Cardiac muscle cell (in vitro differentiated cells and primary cell): ENCODE measurements around the gene ADAM12. TPM values are rescaled to one million over a fixed set of nuclear protein-coding genes. Genes with fewer than 3 reads are reported as not detected.
A peak's percentile ranks its signal among the peaks of the same experiment; 100 is the strongest.

ENCODE experiments used
- DNase-seq, 2 donors: peaks; one replicate each; pipeline versions ENCODE4 v3.0.0 to v3.0.0-alpha.2; 2010 to 2017; ENCODE audit warnings: low read depth in 1 of 2, low spot score in 1 of 2
- H3K27ac ChIP-seq: fragments of 200-600 bp; sonication (generic); 2 replicates; pipeline ENCODE4 v1.5.1; 2016
- H3K27me3 ChIP-seq: fragments of 200-600 bp; sonication (generic); 2 replicates; pipeline ENCODE4 v1.6.0; 2016; ENCODE audit warnings: control low read depth
- H3K36me3 ChIP-seq: fragments of 200-600 bp; sonication (generic); 2 replicates; pipeline ENCODE4 v1.5.1; 2016; ENCODE audit warnings: control low read depth
- H3K4me1 ChIP-seq: fragments of 200-600 bp; sonication (generic); 2 replicates; pipeline ENCODE4 v1.8.1; 2017; ENCODE audit warnings: low read depth, mild to moderate bottlenecking, mixed run types
- H3K4me3 ChIP-seq: fragments of 200-600 bp; sonication (generic); 2 replicates; pipeline ENCODE4 v1.5.1; 2016; ENCODE audit warnings: mild to moderate bottlenecking
- H3K9me3 ChIP-seq: fragments of 200-600 bp; sonication (generic); 2 replicates; pipeline ENCODE4 v1.5.1; 2017; ENCODE audit warnings: low read depth, mild to moderate bottlenecking, control low read depth
- polyA plus RNA-seq: library from polyadenylated mRNA; unstranded; fragments of >200 nt; fragmentation: Nextera tagmentation; extraction: Ambion mirVana; gene quantifications from 2 replicates; pipeline ENCODE4 v1.2.1, GENCODE V29; 2016
- total RNA-seq: library from RNA; depleted of rRNA; stranded (reverse); fragments of >200 nt; gene quantifications from 2 replicates; pipeline ENCODE4 v1.2.3, GENCODE V29; 2016
- TF ChIP-seq, protein P1 (sequence below): IDR thresholded peaks from 2 replicates; pipeline ENCODE4 v1.5.1; 2012; ENCODE audit warnings: low read depth, mild to moderate bottlenecking, low read length

ADAM12 gene
- total and polyA plus RNA-seq, 2 experiments from 2014 or later, result 0.18 to 1.1 TPM

- H3K4me3 ChIP-seq, result no peak overlapping the region
- H3K27me3 ChIP-seq, result no peaks in the 10 kb centered on the region
- no peaks in the 10 kb centered on the region for H3K9me3 ChIP-seq
- no peaks in the 10 kb centered on the region for H3K4me1 ChIP-seq
- no peak for DNase-seq
- no peaks in the 10 kb centered on the region for H3K36me3 ChIP-seq
- H3K27ac ChIP-seq, result no peak overlapping the region
- TF ChIP-seq, protein P1, sequence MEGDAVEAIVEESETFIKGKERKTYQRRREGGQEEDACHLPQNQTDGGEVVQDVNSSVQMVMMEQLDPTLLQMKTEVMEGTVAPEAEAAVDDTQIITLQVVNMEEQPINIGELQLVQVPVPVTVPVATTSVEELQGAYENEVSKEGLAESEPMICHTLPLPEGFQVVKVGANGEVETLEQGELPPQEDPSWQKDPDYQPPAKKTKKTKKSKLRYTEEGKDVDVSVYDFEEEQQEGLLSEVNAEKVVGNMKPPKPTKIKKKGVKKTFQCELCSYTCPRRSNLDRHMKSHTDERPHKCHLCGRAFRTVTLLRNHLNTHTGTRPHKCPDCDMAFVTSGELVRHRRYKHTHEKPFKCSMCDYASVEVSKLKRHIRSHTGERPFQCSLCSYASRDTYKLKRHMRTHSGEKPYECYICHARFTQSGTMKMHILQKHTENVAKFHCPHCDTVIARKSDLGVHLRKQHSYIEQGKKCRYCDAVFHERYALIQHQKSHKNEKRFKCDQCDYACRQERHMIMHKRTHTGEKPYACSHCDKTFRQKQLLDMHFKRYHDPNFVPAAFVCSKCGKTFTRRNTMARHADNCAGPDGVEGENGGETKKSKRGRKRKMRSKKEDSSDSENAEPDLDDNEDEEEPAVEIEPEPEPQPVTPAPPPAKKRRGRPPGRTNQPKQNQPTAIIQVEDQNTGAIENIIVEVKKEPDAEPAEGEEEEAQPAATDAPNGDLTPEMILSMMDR, result no peak
Observed at GRCh38 chr10:126043389-126043788, 344.9 kb downstream of the ADAM12 start.

DNA sequence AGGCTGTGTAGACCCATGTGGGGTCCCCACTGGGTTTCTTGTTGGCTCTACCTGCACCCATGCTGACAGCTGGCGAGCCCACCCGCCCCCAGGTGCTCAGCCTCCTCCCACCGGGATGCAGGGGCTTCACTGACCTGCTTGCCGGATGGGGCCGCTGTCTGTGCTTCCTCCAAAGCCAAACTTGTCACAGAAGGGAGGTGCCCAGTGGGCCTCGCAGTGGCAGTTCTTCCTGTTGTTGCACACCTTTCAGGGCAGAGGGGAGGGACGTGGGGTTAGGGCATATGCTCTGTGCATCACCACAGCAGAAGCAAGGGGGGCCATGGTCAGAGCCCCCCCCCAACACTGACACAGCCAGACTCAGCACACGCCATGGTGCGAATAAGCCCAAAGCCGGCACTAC is 345.4 kb downstream of the ADAM12 start:
- H3K9me3 ChIP-seq, result no peaks in the 10 kb centered on the region
- no peak for DNase-seq
- no peaks in the 10 kb centered on the region for H3K27me3 ChIP-seq
- H3K4me3 ChIP-seq, result no peak overlapping the region
- no peaks in the 10 kb centered on the region for H3K4me1 ChIP-seq
- H3K27ac ChIP-seq, result no peak overlapping the region
- no peaks in the 10 kb centered on the region for H3K36me3 ChIP-seq
- TF ChIP-seq, protein P1, result no peak

- Histone ChIP-seq H3K9me3 (no peaks in the 10 kb centered on the region), H3K4me1 (no peaks in the 10 kb centered on the region), H3K27ac (no peak overlapping the region), H3K27me3 (no peaks in the 10 kb centered on the region), H3K4me3 (no peak overlapping the region), H3K36me3 (no peaks in the 10 kb centered on the region)
- DNase-seq, result no peak
- TF ChIP-seq, protein P1, result no peak
Observed at GRCh38 chr10:126042354-126042753, 345.9 kb downstream of the ADAM12 start.

DNA sequence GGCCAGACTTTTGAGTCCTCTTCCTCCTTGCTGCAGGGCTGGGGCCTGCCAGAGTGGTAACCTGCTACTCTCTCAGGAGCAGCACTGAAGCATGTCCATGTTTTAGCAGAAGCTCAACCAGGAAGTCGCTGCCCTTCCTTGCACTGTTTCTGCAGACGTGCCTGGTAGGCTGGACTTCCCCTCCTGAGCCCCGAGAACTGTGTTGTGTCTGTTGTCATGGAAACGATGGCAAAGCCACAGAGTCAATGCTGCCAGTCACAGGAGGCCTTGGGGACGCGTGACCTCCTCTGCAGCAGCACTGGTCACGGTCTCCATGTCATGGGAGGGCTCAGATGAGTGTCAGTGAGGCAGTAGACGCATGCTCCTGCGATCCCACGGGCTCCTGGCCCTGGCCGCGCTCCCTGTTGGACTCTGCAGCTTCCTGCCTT is 346.5 kb downstream of the ADAM12 start:
- Histone ChIP-seq H3K4me3 (no peak overlapping the region), H3K4me1 (no peaks in the 10 kb centered on the region), H3K36me3 (no peaks in the 10 kb centered on the region), H3K9me3 (no peaks in the 10 kb centered on the region), H3K27me3 (no peaks in the 10 kb centered on the region), H3K27ac (no peak overlapping the region)
- peak in 1 of 2 donors; percentile 92 for DNase-seq
- TF ChIP-seq, protein P1, result no peak

DNA sequence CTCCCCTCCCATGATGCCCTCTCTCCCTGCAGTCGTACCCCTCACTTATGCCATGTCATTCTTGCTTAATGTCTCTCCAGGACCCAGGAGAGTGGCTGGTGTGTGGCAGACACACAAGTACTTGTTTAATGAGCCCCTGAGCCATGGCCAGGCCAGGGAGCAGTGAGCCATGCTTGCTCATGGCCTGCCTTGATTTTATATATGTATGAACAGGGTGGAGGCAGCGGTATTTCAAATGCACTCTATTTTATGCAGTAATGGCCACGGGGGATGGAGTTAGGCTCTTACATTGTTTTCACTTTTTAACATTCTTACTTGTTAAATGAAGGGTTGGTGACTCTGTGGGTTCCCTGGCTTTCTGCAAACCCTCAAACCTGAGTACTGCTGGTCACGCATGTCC is 347.2 kb downstream of the ADAM12 start:
- no peak overlapping the region for H3K27ac ChIP-seq
- no peaks in the 10 kb centered on the region for H3K36me3 ChIP-seq
- H3K4me1 ChIP-seq, result no peaks in the 10 kb centered on the region
- no peaks in the 10 kb centered on the region for H3K9me3 ChIP-seq
- TF ChIP-seq, protein P1, result no peak
- no peaks in the 10 kb centered on the region for H3K27me3 ChIP-seq
- DNase-seq, result no peak
- no peak overlapping the region for H3K4me3 ChIP-seq

DNA sequence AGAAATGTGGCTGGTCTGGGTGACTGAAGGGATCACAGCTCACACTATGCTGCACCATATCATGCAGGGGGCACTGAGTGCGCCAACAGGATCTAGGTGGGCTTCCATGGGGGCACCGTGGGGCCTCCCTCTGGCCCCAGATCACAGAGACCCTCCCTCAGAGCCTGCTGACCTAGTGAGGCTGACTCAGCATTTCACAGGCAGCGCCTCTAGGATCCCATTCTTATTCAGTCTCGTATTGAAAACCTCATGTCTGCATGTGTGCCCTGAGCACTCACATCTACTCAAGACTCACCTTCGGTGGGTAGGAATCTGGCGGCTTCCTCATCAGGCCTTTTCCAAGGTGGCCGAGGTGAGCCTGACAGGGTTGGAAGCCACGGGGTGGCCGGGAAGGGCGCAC is 350.3 kb downstream of the ADAM12 start:
- no peaks in the 10 kb centered on the region for H3K36me3 ChIP-seq
- TF ChIP-seq, protein P1, result no peak

More for the DNA sequence above, 350.3 kb downstream of the ADAM12 start:
- DNase-seq, result no peak
- H3K4me3 ChIP-seq, result no peak overlapping the region
- H3K27ac ChIP-seq, result no peak overlapping the region
- H3K27me3 ChIP-seq, result no peaks in the 10 kb centered on the region
- no peaks in the 10 kb centered on the region for H3K9me3 ChIP-seq
- H3K4me1 ChIP-seq, result no peaks in the 10 kb centered on the region
